Loucy (cell line): Measurements from ENCODE around the gene GTF2F2.

Experiments used
- H2AFZ ChIP-seq: fragments of 200-600 bp; sonication (generic); 2 replicates; pipeline ENCODE4 v1.6.0; 2016; ENCODE audit warnings: antibody characterized with exemption, mild to moderate bottlenecking, low read length, moderate library complexity
- H3F3A ChIP-seq: fragments of 200-600 bp; 2 replicates; pipeline ENCODE4 v1.6.0; 2016; ENCODE audit warnings: antibody characterized with exemption, low read depth, mild to moderate bottlenecking
- H3K27me3 ChIP-seq: fragments of 200-600 bp; sonication (generic); 2 replicates; pipeline ENCODE4 v1.6.1; 2014; ENCODE audit warnings: low read length, mild to moderate bottlenecking; ENCODE audit not compliant: insufficient read depth, poor library complexity, severe bottlenecking
- H3K36me3 ChIP-seq: fragments of 200-600 bp; sonication (generic); 2 replicates; pipeline ENCODE4 v1.6.1; 2016; ENCODE audit warnings: low read length; ENCODE audit not compliant: insufficient read depth
- H3K4me1 ChIP-seq: fragments of 200-600 bp; sonication (generic); 2 replicates; pipeline ENCODE4 v1.5.1; 2014; ENCODE audit warnings: low read length, mild to moderate bottlenecking; ENCODE audit not compliant: insufficient read depth, poor library complexity, severe bottlenecking
- H3K4me2 ChIP-seq: fragments of 200-600 bp; sonication (generic); 2 replicates; pipeline ENCODE4 v1.6.0; 2014; ENCODE audit warnings: antibody characterized with exemption, low read length, low read depth, mild to moderate bottlenecking; ENCODE audit not compliant: poor library complexity, severe bottlenecking
- H3K4me3 ChIP-seq: fragments of 200-600 bp; sonication (generic); 2 replicates; pipeline ENCODE4 v1.5.1; 2014; ENCODE audit warnings: low read length, mild to moderate bottlenecking, mixed read lengths; ENCODE audit not compliant: poor library complexity, severe bottlenecking
- H3K79me2 ChIP-seq: fragments of 200-600 bp; sonication (generic); 2 replicates; pipeline ENCODE4 v1.6.1; 2014; ENCODE audit warnings: low read length; ENCODE audit not compliant: insufficient read depth
- H3K9ac ChIP-seq: fragments of 200-600 bp; sonication (generic); 2 replicates; pipeline ENCODE4 v1.6.0; 2014; ENCODE audit warnings: mild to moderate bottlenecking, low read depth, low read length, moderate library complexity; ENCODE audit not compliant: poor library complexity, severe bottlenecking
- H3K9me2 ChIP-seq: fragments of 200-600 bp; sonication (generic); replicated peaks from 2 replicates; pipeline ENCODE4 v1.6.1; 2016; ENCODE audit warnings: low read depth, low read length, mixed read lengths
- H3K9me3 ChIP-seq: fragments of 200-600 bp; sonication (generic); 2 replicates; pipeline ENCODE4 v1.6.1; 2014; ENCODE audit warnings: mild to moderate bottlenecking, antibody characterized with exemption, low read length, low read depth; ENCODE audit not compliant: insufficient read depth
- H4K20me1 ChIP-seq: fragments of 200-600 bp; sonication (generic); 2 replicates; pipeline ENCODE4 v1.6.0; 2014; ENCODE audit warnings: antibody characterized with exemption, low read length, mild to moderate bottlenecking; ENCODE audit not compliant: insufficient read depth, poor library complexity, severe bottlenecking
- CTCF ChIP-seq: fragments of 200-600 bp; sonication (generic); conservative IDR thresholded peaks from 2 replicates; pipeline ENCODE4 v1.5.1; 2014; ENCODE audit warnings: mild to moderate bottlenecking, antibody characterized with exemption, low read length
- EZH2phosphoT487 ChIP-seq: fragments of 200-600 bp; IDR thresholded peaks from 2 replicates; pipeline ENCODE4 v1.6.1; 2018; ENCODE audit warnings: antibody characterized with exemption, mild to moderate bottlenecking, moderate library complexity, borderline replicate concordance

The GTF2F2 gene

GRCh38 chr13:45280751-45281634 is 160.7 kb downstream of the GTF2F2 start:
- no peaks in the 10 kb centered on the region; the same call in 1 of the 2 replicates for H3K9me3 ChIP-seq
- TF ChIP-seq EZH2phosphoT487 (no peak), CTCF (peak; percentile 87)
- no peaks in the 10 kb centered on the region for H3K9me2 ChIP-seq
- no peaks in the 10 kb centered on the region for H3F3A ChIP-seq
- H2AFZ ChIP-seq = no peak overlapping the region
- no peaks in the 10 kb centered on the region for H4K20me1 ChIP-seq
- no peak overlapping the region for H3K9ac ChIP-seq
- H3K4me3 ChIP-seq = no peak overlapping the region
- peaks cover 19% of the 10 kb centered on the region; the same call in 1 of the 2 replicates for H3K36me3 ChIP-seq
- H3K4me1 ChIP-seq = no peaks in the 10 kb centered on the region
- H3K79me2 ChIP-seq = no peaks in the 10 kb centered on the region
- no peaks in the 10 kb centered on the region for H3K27me3 ChIP-seq
- H3K4me2 ChIP-seq = no peak overlapping the region

GRCh38 chr13:45282994-45283393 is 162.7 kb downstream of the GTF2F2 start:
- no peaks in the 10 kb centered on the region for H3K9me2 ChIP-seq
- H3K9me3 ChIP-seq = no peaks in the 10 kb centered on the region
- no peaks in the 10 kb centered on the region for H3K4me1 ChIP-seq
- H3K4me2 ChIP-seq = no peak overlapping the region
- H2AFZ ChIP-seq = no peak overlapping the region
- no peaks in the 10 kb centered on the region for H3F3A ChIP-seq
- H3K36me3 ChIP-seq = peaks cover 13% of the 10 kb centered on the region; the same call in 1 of the 2 replicates
- no peaks in the 10 kb centered on the region for H3K79me2 ChIP-seq
- TF ChIP-seq EZH2phosphoT487 = no peak
- TF ChIP-seq CTCF = no peak
- H3K27me3 ChIP-seq = no peaks in the 10 kb centered on the region
- no peaks in the 10 kb centered on the region for H4K20me1 ChIP-seq
- no peak overlapping the region for H3K9ac ChIP-seq
- no peak overlapping the region for H3K4me3 ChIP-seq

- H3K4me3 ChIP-seq = no peak overlapping the region
- no peak overlapping the region for H3K9ac ChIP-seq
- H3K27me3 ChIP-seq = no peaks in the 10 kb centered on the region
- H3K4me1 ChIP-seq = no peaks in the 10 kb centered on the region
- H3K36me3 ChIP-seq = peaks cover 10% of the 10 kb centered on the region; the same call in 1 of the 2 replicates
- H3K9me3 ChIP-seq = no peaks in the 10 kb centered on the region
- no peaks in the 10 kb centered on the region for H3K79me2 ChIP-seq
- H3F3A ChIP-seq = no peaks in the 10 kb centered on the region
- no peaks in the 10 kb centered on the region for H3K9me2 ChIP-seq
- H4K20me1 ChIP-seq = no peaks in the 10 kb centered on the region
- no peak overlapping the region for H2AFZ ChIP-seq
- no peak for TF ChIP-seq EZH2phosphoT487
- no peak for TF ChIP-seq CTCF
- no peak overlapping the region for H3K4me2 ChIP-seq
Measured at GRCh38 chr13:45289936-45290563, 169.7 kb downstream of the GTF2F2 start.
